ENCODE measurements around the gene ZCCHC17.

DNA sequence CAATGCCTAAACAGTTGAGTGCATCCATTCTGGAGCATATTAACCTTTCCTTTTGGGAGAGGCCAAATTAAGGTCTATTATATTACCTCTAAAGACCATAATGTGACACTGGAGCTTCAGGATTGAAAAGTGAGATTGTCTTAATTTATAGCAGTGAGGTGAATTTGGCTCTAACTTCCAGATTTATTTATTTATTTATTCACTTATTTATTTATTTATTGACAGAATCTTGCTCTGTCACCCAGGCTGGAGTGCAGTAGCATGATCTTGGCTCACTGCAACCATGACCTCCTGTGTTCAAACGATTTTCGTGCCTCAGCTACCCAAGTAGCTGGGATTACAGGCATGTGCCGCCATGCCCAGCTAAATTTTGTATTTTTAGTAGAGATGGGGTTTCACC, 19.1 kb downstream of the ZCCHC17 start:
- TF ChIP-seq, protein P1, sequence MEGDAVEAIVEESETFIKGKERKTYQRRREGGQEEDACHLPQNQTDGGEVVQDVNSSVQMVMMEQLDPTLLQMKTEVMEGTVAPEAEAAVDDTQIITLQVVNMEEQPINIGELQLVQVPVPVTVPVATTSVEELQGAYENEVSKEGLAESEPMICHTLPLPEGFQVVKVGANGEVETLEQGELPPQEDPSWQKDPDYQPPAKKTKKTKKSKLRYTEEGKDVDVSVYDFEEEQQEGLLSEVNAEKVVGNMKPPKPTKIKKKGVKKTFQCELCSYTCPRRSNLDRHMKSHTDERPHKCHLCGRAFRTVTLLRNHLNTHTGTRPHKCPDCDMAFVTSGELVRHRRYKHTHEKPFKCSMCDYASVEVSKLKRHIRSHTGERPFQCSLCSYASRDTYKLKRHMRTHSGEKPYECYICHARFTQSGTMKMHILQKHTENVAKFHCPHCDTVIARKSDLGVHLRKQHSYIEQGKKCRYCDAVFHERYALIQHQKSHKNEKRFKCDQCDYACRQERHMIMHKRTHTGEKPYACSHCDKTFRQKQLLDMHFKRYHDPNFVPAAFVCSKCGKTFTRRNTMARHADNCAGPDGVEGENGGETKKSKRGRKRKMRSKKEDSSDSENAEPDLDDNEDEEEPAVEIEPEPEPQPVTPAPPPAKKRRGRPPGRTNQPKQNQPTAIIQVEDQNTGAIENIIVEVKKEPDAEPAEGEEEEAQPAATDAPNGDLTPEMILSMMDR (conservative IDR thresholded peaks at IDR 0.05; ENCODE audit: low read length), result no peak
- no peak for TF ChIP-seq EZH2phosphoT487 (IDR thresholded peaks at IDR 0.05; ENCODE audit: borderline replicate concordance, low read depth, low read length)

Measured in OCI-LY7 (cell line).